Memory B cell (primary cell): ENCODE data around the gene PPM1M.
"Not testable (repeated sequence)": the region's sequence is repeated elsewhere in the genome, so short reads cannot be mapped to it uniquely, and the experiment has no call there.

Experiments used
- ATAC-seq: fragments of 150-1000 bp; cut with Tn5 transposase; 2 replicates; pipeline ENCODE4 v1.10.0; 2021; ENCODE audit warnings: low read depth, mild to moderate bottlenecking, moderate library complexity
- DNase-seq, 2 donors: peaks; one replicate each; pipeline ENCODE4 v3.0.0; 2022; ENCODE audit warnings: low spot score in 2 of 2
- H3K27ac Mint-ChIP-seq: one replicate; pipeline ENCODE4 v1.8.0; 2022; ENCODE audit warnings: mild to moderate bottlenecking, moderate library complexity, mixed read lengths
- H3K27me3 Mint-ChIP-seq: one replicate; pipeline ENCODE4 v1.8.0; 2022; ENCODE audit warnings: mixed read lengths
- H3K36me3 Mint-ChIP-seq: one replicate; pipeline ENCODE4 v1.8.0; 2022; ENCODE audit warnings: mild to moderate bottlenecking, mixed read lengths
- H3K4me1 Mint-ChIP-seq: one replicate; pipeline ENCODE4 v1.8.0; 2022; ENCODE audit warnings: mixed read lengths
- H3K4me3 Mint-ChIP-seq: one replicate; pipeline ENCODE4 v1.8.0; 2022; ENCODE audit warnings: mild to moderate bottlenecking, moderate library complexity, mixed read lengths
- H3K9me3 Mint-ChIP-seq: one replicate; pipeline ENCODE4 v1.8.0; 2022; ENCODE audit warnings: mixed read lengths

PPM1M gene

GRCh38 chr3:52277071-52277964, 31.8 kb downstream of the PPM1M start:
- Mint-ChIP-seq H3K27me3 (no peaks in the 10 kb centered on the region), H3K9me3 (no peaks in the 10 kb centered on the region), H3K36me3 (peaks cover 14% of the 10 kb centered on the region), H3K4me1 (peaks cover 36% of the 10 kb centered on the region), H3K4me3 (peak overlapping the region; percentile 92), H3K27ac (peak overlapping the region; percentile 97)
- ATAC-seq (peak; percentile 11), DNase-seq (peak; percentile 26 to 35)

GRCh38 chr3:52277972-52278509, 32.5 kb downstream of the PPM1M start:
- ATAC-seq (peak; percentile 68), DNase-seq (peak in 1 of 2 donors; percentile 77)
- peak overlapping the region; percentile 96 for H3K4me3 Mint-ChIP-seq
- no peaks in the 10 kb centered on the region for H3K9me3 Mint-ChIP-seq
- H3K4me1 Mint-ChIP-seq, result peaks cover 31% of the 10 kb centered on the region
- H3K36me3 Mint-ChIP-seq, result peaks cover 11% of the 10 kb centered on the region
- peak overlapping the region; percentile 97 for H3K27ac Mint-ChIP-seq
- H3K27me3 Mint-ChIP-seq, result no peaks in the 10 kb centered on the region

- no peaks in the 10 kb centered on the region for H3K9me3 Mint-ChIP-seq
- H3K36me3 Mint-ChIP-seq, result peaks cover 11% of the 10 kb centered on the region
- H3K27ac Mint-ChIP-seq, result peak within 1 kb of the TSS; percentile 97
- peak; percentile 97 for DNase-seq
- H3K27me3 Mint-ChIP-seq, result no peaks in the 10 kb centered on the region
- H3K4me1 Mint-ChIP-seq, result peaks cover 31% of the 10 kb centered on the region
- H3K4me3 Mint-ChIP-seq, result peak within 1 kb of the TSS; percentile 96
- ATAC-seq, result peak; percentile 87
These were observed 33.0 kb downstream of the PPM1M start, which contains the start of gene WDR82 for GRCh38 chr3:52278510-52279069. Gene WDR82 (minus strand): TSS chr3:52278649. CDS start chr3:52278361, 288 bp downstream.

GRCh38 chr3:52279596-52279995, 34.0 kb downstream of the PPM1M start:
- Mint-ChIP-seq H3K4me3 (peak overlapping the region; percentile 96), H3K27ac (peak overlapping the region; percentile 97), H3K27me3 (no peaks in the 10 kb centered on the region), H3K9me3 (no peaks in the 10 kb centered on the region), H3K4me1 (peaks cover 28% of the 10 kb centered on the region), H3K36me3 (peaks cover 9% of the 10 kb centered on the region)
- DNase-seq, result no peak
- ATAC-seq, result no peak

GRCh38 chr3:52280050-52280461, 34.5 kb downstream of the PPM1M start:
- Mint-ChIP-seq H3K4me1 (peaks cover 27% of the 10 kb centered on the region), H3K27ac (no peak overlapping the region)

GRCh38 chr3:52281981-52282801, 36.6 kb downstream of the PPM1M start:
- no peak overlapping the region for H3K27ac Mint-ChIP-seq
- H3K4me3 Mint-ChIP-seq, result no peak overlapping the region
- ATAC-seq, result no peak
- DNase-seq, result no peak
- peaks cover 15% of the 10 kb centered on the region for H3K4me1 Mint-ChIP-seq
- H3K36me3 Mint-ChIP-seq, result peaks cover 3% of the 10 kb centered on the region
- H3K27me3 Mint-ChIP-seq, result no peaks in the 10 kb centered on the region
- H3K9me3 Mint-ChIP-seq, result no peaks in the 10 kb centered on the region

More at GRCh38 chr3:52280050-52280461, 34.5 kb downstream of the PPM1M start:
- ATAC-seq (no peak), DNase-seq (no peak)
- no peaks in the 10 kb centered on the region for H3K27me3 Mint-ChIP-seq
- H3K36me3 Mint-ChIP-seq, result peaks cover 7% of the 10 kb centered on the region
- H3K4me3 Mint-ChIP-seq, result no peak overlapping the region
- no peaks in the 10 kb centered on the region for H3K9me3 Mint-ChIP-seq

GRCh38 chr3:52283306-52283705, 37.7 kb downstream of the PPM1M start:
- Mint-ChIP-seq H3K27me3 (no peaks in the 10 kb centered on the region), H3K36me3 (no peaks in the 10 kb centered on the region), H3K27ac (no peak overlapping the region), H3K4me1 (peaks cover 11% of the 10 kb centered on the region), H3K9me3 (no peaks in the 10 kb centered on the region), H3K4me3 (no peak overlapping the region)
- ATAC-seq (no peak), DNase-seq (no peak)

- H3K27ac Mint-ChIP-seq, H3K27me3 Mint-ChIP-seq, H3K36me3 Mint-ChIP-seq, H3K9me3 Mint-ChIP-seq, ATAC-seq, H3K4me3 Mint-ChIP-seq, DNase-seq: not testable (repeated sequence)
- peaks cover 13% of the 10 kb centered on the region for H3K4me1 Mint-ChIP-seq
These were observed 38.5 kb downstream of the PPM1M start for GRCh38 chr3:52284051-52284450.

- Mint-ChIP-seq H3K36me3 (peaks cover 4% of the 10 kb centered on the region), H3K4me1 (peaks cover 20% of the 10 kb centered on the region), H3K27me3 (no peaks in the 10 kb centered on the region), H3K27ac (peak overlapping the region; percentile 99), H3K9me3 (no peaks in the 10 kb centered on the region), H3K4me3 (peak overlapping the region; percentile 98)
- no peak for ATAC-seq
- DNase-seq, result no peak
These were observed 41.2 kb downstream of the PPM1M start for GRCh38 chr3:52286777-52287110.

GRCh38 chr3:52288674-52289073, 43.1 kb downstream of the PPM1M start:
- peaks cover 9% of the 10 kb centered on the region for H3K36me3 Mint-ChIP-seq

GRCh38 chr3:52289338-52289746, 43.8 kb downstream of the PPM1M start:
- H3K4me3 Mint-ChIP-seq, result no peak overlapping the region
- DNase-seq (no peak), ATAC-seq (no peak)
- H3K9me3 Mint-ChIP-seq, result no peaks in the 10 kb centered on the region
- H3K36me3 Mint-ChIP-seq, result peaks cover 9% of the 10 kb centered on the region
- H3K4me1 Mint-ChIP-seq, result peaks cover 19% of the 10 kb centered on the region
- H3K27ac Mint-ChIP-seq, result no peak overlapping the region
- no peaks in the 10 kb centered on the region for H3K27me3 Mint-ChIP-seq

More at GRCh38 chr3:52288674-52289073, 43.1 kb downstream of the PPM1M start:
- Mint-ChIP-seq H3K27me3 (no peaks in the 10 kb centered on the region), H3K4me3 (peak overlapping the region; percentile 98), H3K9me3 (no peaks in the 10 kb centered on the region), H3K27ac (peak overlapping the region; percentile 99), H3K4me1 (peaks cover 19% of the 10 kb centered on the region)
- ATAC-seq, result no peak
- no peak for DNase-seq

- no peak for DNase-seq
These were observed 44.4 kb downstream of the PPM1M start for GRCh38 chr3:52289747-52290595.

More at GRCh38 chr3:52289747-52290595, 44.4 kb downstream of the PPM1M start:
- no peaks in the 10 kb centered on the region for H3K9me3 Mint-ChIP-seq
- H3K4me1 Mint-ChIP-seq, result peaks cover 19% of the 10 kb centered on the region
- H3K27me3 Mint-ChIP-seq, result no peaks in the 10 kb centered on the region
- no peak overlapping the region for H3K4me3 Mint-ChIP-seq
- no peak for ATAC-seq
- peaks cover 11% of the 10 kb centered on the region for H3K36me3 Mint-ChIP-seq
- no peak overlapping the region for H3K27ac Mint-ChIP-seq
